ENCODE results near the gene TMEM169.
A peak's percentile ranks its signal among the peaks of the same experiment; 100 is the strongest.

The TMEM169 gene

GRCh38 chr2:216047397-216047796, 34.3 kb upstream of the TMEM169 start:
- Histone ChIP-seq H3K4me3 (peak overlapping the region; percentile 19; the same call in 1 of the 2 replicates), H3K9me3 (ENCODE audit: low read depth, low read length) (no peaks in the 10 kb centered on the region), H3K36me3 (ENCODE audit: insufficient read depth, low read length) (peaks cover 10% of the 10 kb centered on the region; the same call in 1 of the 2 replicates), H3K9ac (ENCODE audit: insufficient read length) (no peak overlapping the region), H3K27ac (peak overlapping the region; percentile 69)
- no peak for DNase-seq (ENCODE audit: low read depth, low spot score)
- TF ChIP-seq FOXP2 (optimal IDR thresholded peaks at IDR 0.05; ENCODE audit: control extremely low read depth, extremely low read length, insufficient read depth) (peak; percentile 83), POLR2AphosphoS5 (IDR thresholded peaks at IDR 0.05; ENCODE audit: borderline replicate concordance, low read depth, low read length) (no peak), EZH2 (IDR thresholded peaks at IDR 0.05) (no peak)

DNA sequence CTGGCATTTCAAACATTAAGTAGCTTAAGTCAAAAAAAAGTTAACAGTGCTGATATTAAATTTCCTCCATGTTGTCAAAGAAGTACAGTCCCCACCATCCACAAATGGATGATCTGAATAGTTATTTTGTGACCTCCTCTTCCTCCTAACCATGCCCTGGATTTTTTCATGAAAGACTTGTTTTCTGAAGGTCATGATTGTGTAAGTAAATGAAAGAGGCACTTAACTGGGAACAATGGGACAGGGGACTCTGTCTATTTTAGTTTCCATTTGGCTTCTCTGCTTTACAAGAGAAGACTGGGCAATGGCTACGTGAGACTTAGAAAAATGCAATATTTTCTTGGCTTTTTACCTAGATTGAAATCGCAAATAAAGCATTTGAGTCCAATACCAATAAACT, 32.3 kb upstream of the TMEM169 start:
- Histone ChIP-seq H3K9ac (ENCODE audit: insufficient read length) (no peak overlapping the region), H3K9me3 (ENCODE audit: low read depth, low read length) (no peaks in the 10 kb centered on the region), H3K36me3 (ENCODE audit: insufficient read depth, low read length) (peaks cover 2% of the 10 kb centered on the region; the same call in 1 of the 2 replicates), H3K4me3 (no peak overlapping the region), H3K27ac (peak overlapping the region; percentile 35; the same call in 1 of the 2 replicates)
- TF ChIP-seq POLR2AphosphoS5 (IDR thresholded peaks at IDR 0.05; ENCODE audit: borderline replicate concordance, low read depth, low read length) (no peak), EZH2 (IDR thresholded peaks at IDR 0.05) (no peak), FOXP2 (optimal IDR thresholded peaks at IDR 0.05; ENCODE audit: control extremely low read depth, extremely low read length, insufficient read depth) (no peak)
- DNase-seq (ENCODE audit: low read depth, low spot score), result no peak

GRCh38 chr2:216051350-216051749, 30.4 kb upstream of the TMEM169 start:
- no peak for DNase-seq (ENCODE audit: low read depth, low spot score)
- Histone ChIP-seq H3K36me3 (ENCODE audit: insufficient read depth, low read length) (0 out of 2 replicates have a peak, but pooled peaks cover 2% of the 10 kb centered on the region), H3K27ac (no peak overlapping the region), H3K9ac (ENCODE audit: insufficient read length) (no peak overlapping the region), H3K9me3 (ENCODE audit: low read depth, low read length) (no peaks in the 10 kb centered on the region), H3K4me3 (no peak overlapping the region)
- no peak for TF ChIP-seq POLR2AphosphoS5 (IDR thresholded peaks at IDR 0.05; ENCODE audit: borderline replicate concordance, low read depth, low read length)
- no peak for TF ChIP-seq EZH2 (IDR thresholded peaks at IDR 0.05)
- TF ChIP-seq FOXP2 (optimal IDR thresholded peaks at IDR 0.05; ENCODE audit: control extremely low read depth, extremely low read length, insufficient read depth), result no peak

GRCh38 chr2:216052420-216052819, 29.3 kb upstream of the TMEM169 start:
- Histone ChIP-seq H3K4me3 (no peak overlapping the region), H3K9ac (ENCODE audit: insufficient read length) (no peak overlapping the region), H3K9me3 (ENCODE audit: low read depth, low read length) (no peaks in the 10 kb centered on the region), H3K27ac (no peak overlapping the region), H3K36me3 (ENCODE audit: insufficient read depth, low read length) (0 out of 2 replicates have a peak, but pooled peaks cover 2% of the 10 kb centered on the region)
- no peak for TF ChIP-seq POLR2AphosphoS5 (IDR thresholded peaks at IDR 0.05; ENCODE audit: borderline replicate concordance, low read depth, low read length)
- TF ChIP-seq EZH2 (IDR thresholded peaks at IDR 0.05), result no peak
- no peak for TF ChIP-seq FOXP2 (optimal IDR thresholded peaks at IDR 0.05; ENCODE audit: control extremely low read depth, extremely low read length, insufficient read depth)
- no peak for DNase-seq (ENCODE audit: low read depth, low spot score)

GRCh38 chr2:216055680-216056079, 26.0 kb upstream of the TMEM169 start:
- no peak for TF ChIP-seq FOXP2 (optimal IDR thresholded peaks at IDR 0.05; ENCODE audit: control extremely low read depth, extremely low read length, insufficient read depth)
- Histone ChIP-seq H3K9ac (ENCODE audit: insufficient read length) (no peak overlapping the region), H3K27ac (no peak overlapping the region), H3K9me3 (ENCODE audit: low read depth, low read length) (no peaks in the 10 kb centered on the region), H3K36me3 (ENCODE audit: insufficient read depth, low read length) (peaks cover 12% of the 10 kb centered on the region), H3K4me3 (no peak overlapping the region)
- no peak for DNase-seq (ENCODE audit: low read depth, low spot score)

DNA sequence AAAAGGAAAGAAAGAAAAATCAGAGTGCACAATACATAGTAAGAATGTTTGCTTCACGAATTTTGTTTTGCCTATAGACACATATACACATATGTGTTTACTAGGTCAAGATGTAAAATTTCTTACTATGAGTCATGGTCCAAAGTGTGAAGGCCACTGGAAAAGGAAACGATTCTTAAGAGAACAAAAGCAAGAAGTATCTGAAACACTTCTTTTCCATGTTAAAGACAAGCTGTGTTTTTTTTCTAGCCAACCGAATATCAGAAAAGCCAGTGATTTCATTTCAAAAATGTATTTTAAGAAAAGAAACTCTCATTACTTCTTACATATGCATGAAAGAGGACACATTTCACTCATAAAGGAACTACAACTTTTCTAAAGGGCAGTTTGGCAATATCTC, 25.0 kb upstream of the TMEM169 start:
- peaks cover 12% of the 10 kb centered on the region for H3K36me3 ChIP-seq (ENCODE audit: insufficient read depth, low read length)
- H3K27ac ChIP-seq, result no peak overlapping the region
- no peak overlapping the region for H3K4me3 ChIP-seq
- no peak for TF ChIP-seq POLR2AphosphoS5 (IDR thresholded peaks at IDR 0.05; ENCODE audit: borderline replicate concordance, low read depth, low read length)
- no peak for TF ChIP-seq FOXP2 (optimal IDR thresholded peaks at IDR 0.05; ENCODE audit: control extremely low read depth, extremely low read length, insufficient read depth)
- TF ChIP-seq EZH2 (IDR thresholded peaks at IDR 0.05), result no peak
- no peak for DNase-seq (ENCODE audit: low read depth, low spot score)
- H3K9me3 ChIP-seq (ENCODE audit: low read depth, low read length), result no peaks in the 10 kb centered on the region
- H3K9ac ChIP-seq (ENCODE audit: insufficient read length), result no peak overlapping the region

DNA sequence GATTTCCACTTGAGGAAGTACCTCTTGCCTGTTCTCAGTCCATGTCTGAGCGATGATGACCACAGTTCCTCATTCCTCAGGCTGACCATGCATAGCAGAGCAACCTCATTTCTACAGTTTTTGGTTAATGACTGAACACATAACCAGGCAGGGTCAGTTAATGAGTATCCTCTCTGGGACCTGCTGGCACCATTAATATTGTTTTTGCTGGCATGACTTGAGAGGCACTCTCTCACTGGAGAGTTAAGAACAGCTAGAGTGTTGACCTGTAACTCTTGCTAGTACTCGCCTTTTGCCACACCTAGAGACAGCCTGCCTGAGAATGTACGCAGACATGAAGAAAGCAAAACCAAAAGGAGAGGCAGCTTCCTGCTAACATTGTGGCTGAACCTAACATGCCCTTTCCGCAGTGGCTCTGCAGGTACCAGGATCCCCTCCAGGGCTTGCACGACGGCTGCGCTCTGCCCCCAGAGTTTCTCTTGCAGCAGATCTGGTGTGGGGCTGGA, 24.0 kb upstream of the TMEM169 start:
- Histone ChIP-seq H3K36me3 (ENCODE audit: insufficient read depth, low read length) (peaks cover 15% of the 10 kb centered on the region), H3K9ac (ENCODE audit: insufficient read length) (no peak overlapping the region), H3K27ac (no peak overlapping the region), H3K9me3 (ENCODE audit: low read depth, low read length) (no peaks in the 10 kb centered on the region), H3K4me3 (no peak overlapping the region)
- no peak for DNase-seq (ENCODE audit: low read depth, low spot score)
- no peak for TF ChIP-seq POLR2AphosphoS5 (IDR thresholded peaks at IDR 0.05; ENCODE audit: borderline replicate concordance, low read depth, low read length)
- no peak for TF ChIP-seq FOXP2 (optimal IDR thresholded peaks at IDR 0.05; ENCODE audit: control extremely low read depth, extremely low read length, insufficient read depth)
- no peak for TF ChIP-seq EZH2 (IDR thresholded peaks at IDR 0.05)

GRCh38 chr2:216059233-216059834, 22.4 kb upstream of the TMEM169 start:
- Histone ChIP-seq H3K9ac (ENCODE audit: insufficient read length) (no peak overlapping the region), H3K9me3 (ENCODE audit: low read depth, low read length) (no peaks in the 10 kb centered on the region), H3K36me3 (ENCODE audit: insufficient read depth, low read length) (peaks cover 20% of the 10 kb centered on the region), H3K4me3 (no peak overlapping the region), H3K27ac (no peak overlapping the region)
- no peak for TF ChIP-seq POLR2AphosphoS5 (IDR thresholded peaks at IDR 0.05; ENCODE audit: borderline replicate concordance, low read depth, low read length)
- no peak for TF ChIP-seq FOXP2 (optimal IDR thresholded peaks at IDR 0.05; ENCODE audit: control extremely low read depth, extremely low read length, insufficient read depth)
- no peak for TF ChIP-seq EZH2 (IDR thresholded peaks at IDR 0.05)
- DNase-seq (ENCODE audit: low read depth, low spot score), result no peak
